SKM-1 treated with dmso at 0.1 percent for 144 hours (cell line): ENCODE results near the gene TECPR2.

Source experiments
- DNase-seq: peaks from one replicate; lab custom pipeline; 2025; ENCODE audit not compliant: unreplicated experiment; lab: John Stamatoyannopoulos, UW

TECPR2 gene

DNA sequence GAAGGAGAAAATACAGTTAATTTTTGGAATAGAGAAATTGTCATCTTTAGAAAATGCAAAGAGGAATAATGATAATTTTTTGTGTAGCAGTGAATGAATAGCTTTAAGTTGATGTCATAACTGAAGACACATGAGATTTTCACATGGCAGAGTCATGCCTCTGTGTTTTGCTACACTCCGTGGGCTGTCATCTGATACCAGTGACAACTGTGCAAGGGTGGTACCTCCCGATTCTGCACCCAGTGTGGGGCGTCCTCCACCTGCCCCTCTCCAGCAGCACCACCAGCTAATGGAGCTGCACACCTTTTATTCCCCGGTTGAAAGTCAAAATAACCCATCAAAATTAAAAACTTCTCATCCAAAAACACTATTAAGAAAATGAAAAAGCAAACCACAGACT, 99.7 kb downstream of the TECPR2 start:
- DNase-seq = no peak

DNA sequence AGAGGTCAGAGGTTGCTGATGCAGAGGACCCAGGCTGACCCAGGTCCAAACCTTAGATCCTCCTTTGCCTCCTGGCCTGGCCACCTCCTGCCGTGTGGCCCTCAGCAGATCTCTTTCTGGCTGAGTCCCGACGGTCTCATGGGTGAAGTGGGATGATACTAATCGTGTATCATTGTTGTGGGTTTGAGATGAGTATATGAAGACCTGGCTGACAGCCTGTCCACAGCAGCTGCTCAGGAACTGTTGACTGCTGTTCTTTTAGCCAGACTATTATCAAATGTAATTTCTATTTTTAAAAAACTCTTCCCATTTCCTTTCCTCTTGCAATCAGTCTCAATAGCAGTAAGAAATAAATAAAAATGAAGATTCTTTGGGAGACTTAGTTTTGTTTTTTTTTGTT, 101.3 kb downstream of the TECPR2 start:
- no peak for DNase-seq

DNA sequence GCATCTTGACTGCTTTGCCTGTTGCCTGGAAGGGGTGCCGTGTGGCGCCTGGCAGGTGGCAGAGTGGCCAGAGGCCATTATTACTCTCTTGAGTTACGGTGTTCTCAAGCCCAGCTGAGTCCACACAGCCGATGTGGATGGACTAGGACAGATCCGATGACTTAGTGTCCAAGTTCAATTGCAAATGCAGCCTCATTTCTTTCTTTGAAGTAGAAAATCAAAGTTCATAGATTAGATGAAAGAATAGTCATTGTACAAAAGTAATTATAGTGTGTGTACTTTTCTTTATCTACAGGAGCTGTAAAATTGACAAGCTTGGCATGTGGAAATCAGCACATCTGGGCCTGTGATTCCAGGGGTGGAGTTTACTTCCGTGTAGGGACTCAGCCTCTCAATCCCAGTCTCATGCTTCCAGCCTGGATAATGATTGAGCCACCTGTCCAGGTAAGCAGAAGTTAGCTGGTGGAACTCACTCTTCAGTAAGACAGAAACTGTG, 102.2 kb downstream of the TECPR2 start:
- DNase-seq = no peak

DNA sequence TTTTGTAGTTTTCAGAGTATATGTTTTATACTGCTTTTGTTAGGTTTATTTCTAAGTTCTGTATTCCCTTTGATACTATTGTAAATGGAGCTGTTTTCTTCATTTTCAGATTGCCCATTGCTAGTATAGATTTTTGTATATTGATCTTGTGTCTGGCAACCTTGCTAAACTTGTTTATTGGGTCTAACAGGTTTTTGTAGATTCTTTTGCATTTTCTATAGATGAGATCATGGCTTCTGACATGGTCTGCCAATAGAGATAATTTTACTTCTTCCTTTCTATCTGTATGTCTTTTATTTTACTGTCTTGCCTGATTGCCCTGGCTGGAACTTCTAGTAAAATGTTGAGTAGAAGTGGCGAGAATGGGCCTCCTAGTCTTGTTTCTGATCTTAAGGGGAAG, 106.5 kb downstream of the TECPR2 start:
- DNase-seq = no peak

DNA sequence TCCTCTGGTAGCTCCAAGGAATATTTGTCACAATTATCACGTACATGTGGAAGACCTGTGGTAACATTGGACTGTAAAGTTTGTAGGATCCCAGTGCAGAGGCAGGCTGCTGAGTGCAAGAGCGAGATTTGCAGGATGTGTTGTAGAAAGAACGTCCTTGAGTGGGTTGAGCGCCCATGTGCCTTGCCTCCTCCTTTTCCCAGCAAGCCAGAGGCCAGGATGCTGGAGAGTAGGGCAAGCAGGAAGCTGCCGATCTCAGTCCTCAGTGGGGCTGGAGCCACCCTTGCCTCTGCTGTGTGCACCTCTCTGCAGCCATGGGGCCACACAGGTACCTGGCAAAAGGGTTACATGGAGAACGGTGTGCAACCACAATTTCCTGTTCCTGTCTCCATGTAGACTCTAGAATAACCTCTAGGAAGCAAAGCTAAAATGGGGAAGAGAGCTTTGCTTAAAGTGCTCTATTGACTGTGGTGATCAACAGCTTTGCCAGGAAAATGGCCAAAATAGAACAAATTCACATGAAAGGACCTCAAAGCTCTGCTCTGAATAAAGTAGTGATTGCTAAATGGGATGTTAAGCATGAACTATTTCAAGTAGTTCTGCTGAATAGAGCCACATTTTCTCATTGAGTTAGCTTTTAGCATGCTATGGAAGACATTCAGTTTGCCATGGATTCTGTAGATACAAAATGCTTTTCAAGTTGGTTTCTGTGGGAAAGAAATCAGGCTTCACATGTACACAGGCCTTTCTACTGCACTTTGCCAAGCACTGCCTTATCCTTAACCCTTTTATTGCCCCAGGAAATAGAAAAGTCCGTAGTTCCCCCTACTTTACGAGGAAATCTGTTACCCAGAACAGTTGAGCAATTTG, 109.4 kb downstream of the TECPR2 start:
- DNase-seq = no peak

DNA sequence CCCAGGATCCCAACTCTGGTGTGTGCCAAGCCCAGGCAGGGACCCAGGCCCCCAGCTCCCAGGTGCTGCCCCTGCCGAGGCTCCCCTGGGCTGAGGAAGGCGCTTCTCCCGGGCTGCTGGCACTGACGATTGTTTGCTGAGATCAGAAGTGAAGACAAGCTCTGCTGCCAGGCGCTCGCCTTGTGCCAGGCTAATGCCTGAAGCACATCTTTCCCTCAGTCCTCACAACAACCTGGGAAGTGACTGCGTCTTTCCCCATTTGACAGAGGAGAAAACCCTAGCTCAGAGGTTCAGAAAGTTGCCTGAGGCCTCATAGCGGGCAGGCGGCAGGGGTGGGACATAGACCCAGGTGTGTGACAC, 110.0 kb downstream of the TECPR2 start:
- DNase-seq = no peak

DNA sequence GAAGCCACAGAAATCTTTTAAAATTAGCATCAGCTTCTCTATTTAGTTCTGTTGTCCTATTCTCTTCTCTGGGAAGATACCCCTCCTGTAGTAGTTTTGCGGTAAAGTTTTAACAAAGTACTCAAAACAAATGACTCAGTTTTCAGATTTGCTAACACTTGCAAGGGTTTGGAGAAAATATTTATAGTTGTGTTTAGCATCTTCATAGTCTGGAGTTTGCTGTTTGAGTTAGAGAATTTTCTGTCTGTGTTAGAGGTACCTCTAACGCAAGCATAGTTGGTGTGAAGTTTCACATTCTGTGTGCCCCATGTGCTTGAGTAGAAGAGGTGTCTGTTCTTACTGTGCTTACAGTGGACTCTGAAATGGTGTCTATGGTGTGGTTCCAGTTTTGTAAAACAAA, 110.8 kb downstream of the TECPR2 start:
- DNase-seq = no peak

DNA sequence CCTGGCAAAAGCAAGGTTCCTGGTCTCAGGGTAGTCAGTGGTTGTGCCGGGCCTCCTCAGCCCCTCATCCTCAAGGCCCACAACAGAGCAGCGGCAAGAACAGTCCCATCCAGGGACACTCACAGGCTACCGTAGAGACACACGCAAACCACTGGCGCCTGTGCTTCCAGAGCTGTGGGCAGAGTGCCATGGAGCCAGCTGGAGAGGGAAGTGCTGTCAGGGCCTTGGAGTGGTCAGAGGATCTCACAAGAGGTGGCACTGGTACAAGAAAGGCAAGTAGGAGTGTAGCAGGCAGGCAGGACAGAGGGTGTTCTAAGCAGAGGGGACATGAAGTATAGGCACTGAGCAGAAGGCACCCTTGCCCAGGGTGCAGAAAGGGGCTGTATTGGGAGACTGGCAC, 112.2 kb downstream of the TECPR2 start:
- DNase-seq = no peak

DNA sequence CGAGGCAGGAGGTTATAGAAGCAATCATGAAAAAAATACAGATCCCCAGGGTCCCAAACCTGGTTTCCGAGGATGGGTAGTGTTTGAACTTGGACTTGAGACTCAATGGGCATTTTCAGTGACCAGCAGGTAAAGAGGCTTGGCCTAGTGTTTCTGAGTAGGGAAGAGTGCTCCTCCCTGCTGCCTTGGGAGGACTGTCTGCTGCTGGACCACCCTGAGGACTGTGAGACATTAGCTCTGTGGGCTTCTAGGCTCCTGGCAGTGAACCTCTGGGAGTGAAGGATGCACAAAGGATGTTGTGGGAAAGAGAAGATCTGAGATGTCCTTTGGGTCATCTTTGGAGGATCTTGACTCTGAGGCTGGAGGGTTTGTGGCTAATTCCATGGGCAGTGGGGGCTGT, 116.4 kb downstream of the TECPR2 start:
- DNase-seq = no peak

DNA sequence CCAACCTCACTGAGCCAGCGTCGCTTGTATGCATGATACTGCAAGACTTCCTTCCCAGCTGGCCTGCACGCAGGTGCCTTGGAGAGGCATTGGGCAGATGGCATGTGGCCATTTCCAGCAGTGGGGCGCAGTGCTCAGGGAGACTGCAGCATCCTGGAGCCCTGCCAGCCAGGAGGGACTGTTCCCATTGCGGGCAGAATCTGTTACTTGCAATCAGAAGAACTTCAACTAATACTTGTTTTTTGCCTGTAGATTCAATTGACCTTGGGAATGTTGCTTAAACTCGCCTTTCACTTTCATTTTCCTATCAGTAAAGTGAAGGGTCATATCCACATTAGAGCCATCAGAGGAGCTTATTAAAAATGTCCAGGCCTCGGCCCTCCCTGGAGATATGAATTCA, 117.0 kb downstream of the TECPR2 start:
- no peak for DNase-seq

DNA sequence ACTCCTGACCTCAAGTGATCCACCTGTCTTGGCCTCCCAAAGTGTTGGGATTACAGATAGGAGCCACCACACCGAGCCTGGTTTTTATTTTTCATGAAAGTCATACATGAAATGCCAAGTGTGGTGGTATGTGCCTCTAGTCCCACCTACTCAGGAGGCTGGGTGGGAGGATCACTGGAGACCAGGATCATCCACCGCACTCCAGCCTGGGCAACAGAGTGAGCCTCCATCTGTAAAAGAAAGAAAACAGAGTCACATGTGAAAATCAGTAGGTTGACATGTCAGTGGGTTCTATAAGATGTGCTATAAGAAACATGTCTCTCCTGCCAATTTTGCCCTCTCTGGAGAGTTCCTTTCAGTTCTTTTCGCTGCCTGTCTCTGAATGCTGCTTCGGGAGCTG, 118.6 kb downstream of the TECPR2 start:
- no peak for DNase-seq

DNA sequence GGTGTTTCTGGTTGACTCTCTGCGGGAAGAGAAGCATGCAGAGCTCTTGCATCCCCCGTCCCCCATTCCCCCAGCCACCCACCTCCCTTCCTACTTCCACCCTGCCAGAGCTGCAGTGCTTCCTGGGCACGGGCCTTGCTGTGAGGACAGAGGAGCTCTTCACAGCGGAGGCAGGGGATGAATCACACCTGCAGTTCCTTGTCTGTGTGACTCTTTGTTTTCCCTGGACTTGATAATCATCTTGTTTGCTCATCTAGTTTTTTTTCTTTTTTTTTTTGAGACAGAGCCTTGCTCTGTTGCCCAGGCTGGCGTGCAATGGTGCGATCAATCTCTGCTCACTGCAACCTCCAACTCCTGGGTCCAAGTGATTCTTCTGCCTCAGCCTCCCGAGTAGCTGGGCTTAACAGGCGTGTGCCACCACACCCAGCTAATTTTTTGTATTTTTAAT, 119.1 kb downstream of the TECPR2 start:
- DNase-seq = no peak

DNA sequence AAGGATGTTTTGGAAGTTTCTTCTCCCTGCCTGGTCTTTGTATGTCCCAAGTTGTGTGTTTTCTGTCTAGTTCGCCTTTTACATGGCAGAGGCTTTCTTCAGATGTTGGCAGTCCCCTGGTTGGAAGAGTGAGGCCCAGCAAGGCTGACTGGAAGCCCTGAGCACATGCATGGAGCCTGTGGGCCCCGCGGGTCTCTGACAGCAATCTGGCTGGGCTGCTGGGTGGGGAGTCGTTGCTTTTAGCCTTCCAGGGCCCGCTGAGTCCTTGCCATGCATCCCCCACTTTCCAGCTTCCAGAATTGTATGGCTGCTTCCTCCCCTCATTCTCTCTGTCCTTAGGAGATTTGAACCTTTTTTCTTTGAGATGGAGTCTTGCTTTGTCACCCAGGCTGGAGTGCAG, 121.6 kb downstream of the TECPR2 start:
- no peak for DNase-seq

DNA sequence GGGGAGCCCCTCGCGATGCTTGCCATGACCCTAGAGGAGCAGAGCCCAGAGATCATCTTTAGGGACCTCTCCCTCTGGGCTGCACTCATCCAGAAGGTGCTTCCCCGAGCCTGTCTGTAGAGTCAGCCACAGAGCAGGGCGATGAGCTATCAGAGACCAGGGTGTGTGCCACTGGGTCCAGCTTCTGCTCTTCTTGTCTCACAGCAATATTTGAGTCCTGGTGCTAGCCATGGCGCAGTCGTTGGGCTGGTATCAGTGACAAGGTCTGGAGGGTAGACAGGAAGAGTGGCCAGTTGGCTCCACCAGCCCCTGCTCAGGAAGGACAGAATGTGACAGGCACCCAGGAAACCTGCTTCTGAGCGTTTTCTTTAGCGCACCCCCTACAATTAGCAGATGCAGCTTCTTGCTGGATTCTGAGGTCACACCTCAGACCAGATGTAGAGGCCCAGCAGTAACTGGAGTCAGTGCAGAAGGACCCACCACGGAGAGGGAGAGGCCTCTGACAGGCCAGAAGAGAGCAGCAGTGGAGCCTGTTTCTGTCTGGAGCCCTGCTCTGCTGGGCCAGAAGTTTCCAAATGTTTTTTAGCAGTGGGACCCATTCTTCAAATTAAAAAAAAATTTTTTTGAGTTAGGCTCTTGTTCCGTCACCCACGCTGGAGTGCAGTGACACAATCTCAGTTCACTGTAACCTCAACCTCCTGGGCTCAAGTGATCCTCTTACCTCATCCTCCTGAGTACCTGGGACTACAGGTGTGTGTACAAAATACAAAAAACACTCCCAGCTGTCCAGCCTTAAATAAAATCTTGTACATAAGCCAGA, 123.2 kb downstream of the TECPR2 start:
- no peak for DNase-seq

DNA sequence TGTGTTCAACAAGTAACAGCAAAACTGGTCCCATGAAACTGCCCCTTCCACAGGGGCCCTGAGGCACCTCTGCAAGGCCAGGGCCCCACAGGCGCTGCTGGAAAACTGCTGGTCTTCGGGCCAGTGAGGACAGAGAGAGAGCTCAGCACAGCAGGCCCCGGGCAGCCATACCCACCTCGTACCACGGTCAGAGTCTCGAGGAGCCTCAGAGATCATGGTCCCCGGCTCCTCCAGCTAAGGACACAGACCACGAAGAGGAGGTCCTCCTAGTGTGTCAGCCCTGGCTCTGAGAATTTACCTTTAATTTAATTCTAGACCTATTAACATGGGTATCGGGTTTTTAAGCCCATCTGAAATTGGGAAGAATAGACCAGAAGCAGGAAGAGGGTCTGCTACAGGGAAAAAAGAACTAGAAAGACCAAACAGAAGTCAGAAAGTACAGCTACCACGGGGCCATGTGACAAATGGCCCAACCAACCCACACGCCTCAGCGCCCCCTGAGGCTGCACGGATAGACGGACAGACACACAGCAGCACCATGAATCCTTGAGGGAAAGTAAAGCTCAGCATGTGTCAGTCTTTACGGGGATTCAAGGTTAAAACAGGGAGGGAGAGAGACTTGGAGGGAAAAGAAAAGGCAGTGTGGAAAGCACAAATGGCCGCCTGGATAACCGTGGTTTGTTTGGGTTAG, 123.9 kb downstream of the TECPR2 start:
- no peak for DNase-seq

DNA sequence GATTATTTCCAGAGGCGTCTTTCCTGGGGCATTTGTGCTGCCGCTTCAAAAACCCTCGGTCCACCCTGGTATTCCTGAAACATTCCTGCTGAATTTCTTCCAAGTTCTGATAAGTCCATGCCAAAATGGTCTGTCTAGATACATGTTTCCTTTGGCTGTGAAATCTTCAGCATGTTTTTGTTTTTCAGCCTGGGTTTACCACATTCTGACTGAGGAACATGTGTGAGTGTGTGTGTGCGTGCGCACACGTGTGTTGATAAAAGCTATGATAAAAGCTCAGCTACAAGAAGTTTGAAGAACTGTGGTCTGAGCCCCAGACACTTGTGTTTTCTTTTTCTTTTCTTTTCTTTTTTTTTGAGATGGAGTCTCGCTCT, 124.5 kb downstream of the TECPR2 start:
- DNase-seq = no peak

DNA sequence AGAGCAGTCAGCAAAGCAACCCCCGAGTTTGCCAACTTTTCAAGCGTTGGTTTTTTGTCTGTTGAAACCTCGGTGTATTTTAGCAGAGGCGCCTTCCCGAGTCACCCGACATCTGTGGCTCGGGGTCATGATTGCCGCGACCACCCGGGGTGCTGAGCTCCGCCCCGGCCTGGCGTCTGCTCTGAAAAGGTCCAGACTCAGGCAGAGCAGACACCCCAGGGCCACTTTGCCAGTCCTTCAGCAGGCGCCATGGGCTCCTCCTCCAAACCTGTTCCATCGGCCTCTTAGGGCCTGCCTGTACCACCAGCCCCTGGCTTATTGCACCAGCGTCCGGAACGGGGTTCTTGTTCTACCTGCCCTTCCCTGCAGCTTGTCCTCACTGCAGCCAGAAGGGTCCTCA, 127.7 kb downstream of the TECPR2 start:
- no peak for DNase-seq

DNA sequence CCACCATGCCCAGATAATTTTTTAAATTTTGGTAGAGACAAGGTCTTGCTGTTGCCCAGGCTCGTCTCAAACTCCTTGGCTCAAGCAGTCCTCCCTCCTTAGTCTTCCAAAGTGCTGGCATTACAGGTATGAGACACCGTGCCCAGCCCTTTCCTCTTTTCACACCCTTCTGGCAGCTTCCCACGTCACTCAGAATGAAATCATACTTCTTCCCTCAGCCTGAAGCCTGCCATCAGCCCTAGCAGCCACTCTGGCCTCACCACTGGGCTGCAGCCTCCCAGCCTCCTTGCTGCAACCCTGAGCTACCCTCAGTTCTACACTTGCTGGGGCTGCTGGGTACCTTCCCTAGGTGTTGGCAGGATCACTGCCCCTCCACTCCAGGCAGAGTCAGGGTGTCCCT, 128.6 kb downstream of the TECPR2 start:
- DNase-seq = no peak

DNA sequence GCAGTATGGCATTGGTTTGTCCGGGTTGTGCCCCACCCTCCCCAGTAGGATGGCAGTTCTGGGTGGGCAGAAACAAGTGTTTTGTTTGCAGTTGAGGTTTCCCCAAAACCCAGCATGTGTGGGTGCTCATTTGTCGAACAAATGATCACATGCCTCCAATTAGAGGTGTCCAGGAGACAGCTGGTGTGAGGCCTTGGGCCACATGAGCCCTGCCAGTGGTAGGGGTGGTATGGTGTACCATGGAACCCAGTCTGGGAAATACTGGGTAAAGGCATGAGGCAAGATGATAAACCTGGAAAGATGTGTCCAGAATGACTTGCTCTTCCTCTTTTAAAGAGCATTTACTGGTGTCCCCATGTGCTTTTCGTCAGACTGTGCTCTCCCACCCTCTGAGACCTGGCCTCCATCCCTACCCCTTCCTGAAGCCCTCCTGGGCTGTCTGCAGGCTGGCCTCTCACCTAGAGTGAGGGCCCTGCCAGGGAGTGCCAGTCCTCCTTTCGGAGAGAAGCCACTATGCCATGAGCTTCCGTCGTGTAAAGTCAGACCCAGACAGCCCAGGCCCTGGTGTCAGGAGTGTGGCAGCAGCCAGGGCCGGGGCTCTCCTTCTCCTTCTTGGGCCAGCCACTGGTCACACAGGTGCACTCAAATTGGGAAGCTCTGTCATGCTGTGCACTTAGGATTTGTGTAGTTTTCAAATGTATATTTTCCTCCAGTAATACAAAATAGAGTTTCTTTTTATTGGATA, 129.2 kb downstream of the TECPR2 start:
- no peak for DNase-seq

DNA sequence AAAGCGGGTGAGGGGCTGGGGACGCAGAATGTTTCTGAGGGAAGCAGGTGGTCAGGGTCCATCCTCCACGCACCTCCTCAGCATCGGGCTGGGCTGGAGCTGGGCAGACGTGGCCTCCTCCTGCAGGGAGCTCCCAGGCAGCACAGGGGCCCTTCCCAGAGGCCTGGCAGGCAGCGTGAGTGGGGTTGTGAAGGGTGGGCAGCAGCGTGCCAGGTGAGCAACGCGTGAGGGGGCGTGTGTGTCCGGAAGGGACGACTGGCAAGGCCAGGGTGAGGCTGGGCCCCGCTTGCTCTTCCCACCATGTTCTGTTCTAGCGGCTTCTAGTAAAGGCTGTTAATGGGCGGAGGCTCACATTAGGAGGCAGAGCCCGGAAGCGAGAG, 129.8 kb downstream of the TECPR2 start:
- no peak for DNase-seq

DNA sequence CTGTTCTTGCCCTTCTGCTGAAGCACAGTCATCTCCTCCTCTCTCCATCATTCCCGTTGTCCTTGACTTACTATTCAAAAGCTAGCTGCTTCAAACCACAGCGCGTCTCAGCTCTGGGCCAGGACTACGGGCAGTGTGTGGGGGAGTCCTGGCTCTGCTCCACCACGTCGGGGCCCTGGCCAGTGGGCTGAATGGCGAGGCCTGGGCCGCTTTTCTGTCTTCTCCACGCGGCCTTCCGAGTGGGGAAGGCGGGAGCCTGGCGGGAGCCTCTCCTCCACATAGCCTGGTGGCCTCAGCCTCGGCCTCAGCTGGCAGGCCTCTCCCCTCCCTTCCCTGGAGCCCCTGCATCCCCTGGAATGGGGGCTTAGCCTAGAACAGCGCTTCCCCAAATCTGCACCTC, 130.4 kb downstream of the TECPR2 start:
- DNase-seq = no peak
